NCI-H187 (cell line): Measurements from ENCODE around the gene UGT1A3.

Experiments
- DNase-seq, 2 experiments: peaks; one replicate each; lab custom pipeline; 2025; lab: John Stamatoyannopoulos, UW

Gene UGT1A3

GRCh38 chr2:233758141-233758540 is 29.3 kb downstream of the UGT1A3 start:
- DNase-seq = no peak

- no peak for DNase-seq
Measured at GRCh38 chr2:233758849-233759248, 30.0 kb downstream of the UGT1A3 start.

GRCh38 chr2:233760043-233760442 is 31.2 kb downstream of the UGT1A3 start, which contains the start of gene UGT1A1:
Gene UGT1A1 (plus strand): TSS chr2:233760270. CDS start chr2:233760288, 18 bp downstream.
- DNase-seq = no peak

- no peak for DNase-seq
Measured at GRCh38 chr2:233761040-233761769, 32.4 kb downstream of the UGT1A3 start.

GRCh38 chr2:233764264-233764663 is 35.4 kb downstream of the UGT1A3 start:
- no peak for DNase-seq

- DNase-seq = no peak
Measured at GRCh38 chr2:233764761-233765160, 35.9 kb downstream of the UGT1A3 start.

GRCh38 chr2:233766416-233766815 is 37.6 kb downstream of the UGT1A3 start:
- DNase-seq = no peak

- DNase-seq = no peak
Measured at GRCh38 chr2:233768076-233768475, 39.2 kb downstream of the UGT1A3 start.

- DNase-seq = no peak
Measured at GRCh38 chr2:233769260-233769659, 40.4 kb downstream of the UGT1A3 start.

GRCh38 chr2:233772153-233772552 is 43.3 kb downstream of the UGT1A3 start:
- no peak for DNase-seq

- no peak for DNase-seq
Measured at GRCh38 chr2:233772583-233772982, 43.7 kb downstream of the UGT1A3 start.

- DNase-seq = no peak
Measured at GRCh38 chr2:233773854-233774253, 45.0 kb downstream of the UGT1A3 start.

- no peak for DNase-seq
Measured at GRCh38 chr2:233775414-233775813, 46.6 kb downstream of the UGT1A3 start.

- no peak for DNase-seq
Measured at GRCh38 chr2:233778030-233778429, 49.2 kb downstream of the UGT1A3 start, which contains the start of gene MROH2A. Gene MROH2A (plus strand): TSS chr2:233778330. CDS start chr2:233779359, 1,029 bp downstream.

GRCh38 chr2:233779722-233780121 is 50.9 kb downstream of the UGT1A3 start:
- no peak for DNase-seq

- DNase-seq = no peak
Measured at GRCh38 chr2:233780771-233781170, 51.9 kb downstream of the UGT1A3 start.

GRCh38 chr2:233789554-233789953 is 60.7 kb downstream of the UGT1A3 start:
- no peak for DNase-seq

GRCh38 chr2:233791151-233791882 is 62.5 kb downstream of the UGT1A3 start:
- DNase-seq = no peak

- DNase-seq = no peak
Measured at GRCh38 chr2:233791883-233792329, 63.1 kb downstream of the UGT1A3 start.

- no peak for DNase-seq
Measured at GRCh38 chr2:233792720-233793119, 63.9 kb downstream of the UGT1A3 start.

GRCh38 chr2:233793465-233794127 is 64.8 kb downstream of the UGT1A3 start:
- no peak for DNase-seq

GRCh38 chr2:233794128-233794658 is 65.4 kb downstream of the UGT1A3 start:
- DNase-seq = no peak
